ENCODE data around the gene FRMD8. TPM values are rescaled to one million over a fixed set of nuclear protein-coding genes. Genes with fewer than 3 reads are reported as not detected.

The FRMD8 gene
- total RNA-seq, 1 experiment from 2014 or later, result 22.7 TPM

DNA sequence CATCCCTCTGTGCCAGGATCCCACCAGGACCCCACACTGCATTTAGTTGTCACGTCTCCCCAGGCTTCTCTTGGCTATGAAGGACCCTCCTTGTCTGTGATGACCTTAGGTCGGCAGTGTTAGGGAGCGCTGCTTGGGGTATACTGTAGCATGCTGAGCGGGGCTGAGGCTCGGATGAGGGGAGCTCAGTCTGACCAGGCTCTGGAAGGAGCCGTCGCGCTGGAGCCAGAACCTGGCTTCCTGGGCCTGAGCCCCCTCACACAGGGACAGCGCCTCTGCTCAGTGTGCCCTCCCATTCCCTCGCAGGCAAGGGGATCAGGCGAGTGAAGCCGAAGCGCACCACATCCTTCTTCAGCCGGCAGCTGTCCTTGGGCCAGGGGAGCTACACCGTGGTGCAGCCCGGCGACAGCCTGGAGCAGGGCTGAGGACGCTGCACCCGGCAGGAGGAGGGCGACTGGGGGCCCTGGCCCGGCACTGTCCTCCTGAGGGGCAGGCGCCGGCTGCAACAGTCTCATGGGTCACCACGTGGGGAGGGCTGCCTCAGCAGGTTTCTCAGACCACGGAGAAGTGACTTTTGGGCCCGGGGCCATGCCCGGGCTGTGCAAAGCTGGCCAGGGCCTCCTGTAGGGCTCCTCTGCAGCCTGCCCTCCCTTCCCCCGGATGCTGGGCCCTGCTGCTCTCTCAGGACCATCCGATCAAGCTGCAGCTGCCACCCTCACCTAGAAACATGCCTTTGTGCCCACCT, 24.7 kb downstream of the FRMD8 start:
- Histone ChIP-seq H3K79me2 (ENCODE audit: insufficient read depth, low read length) (no peaks in the 10 kb centered on the region), H2BK5ac (ENCODE audit: insufficient read length, low read length) (no peak overlapping the region), H3K9ac (ENCODE audit: extremely low read depth, insufficient read length, low read length) (no peak overlapping the region), H3K56ac (ENCODE audit: insufficient read length, low read depth, low read length) (no peak overlapping the region), H3K9me3 (ENCODE audit: control insufficient read depth, low read depth, low read length) (no peaks in the 10 kb centered on the region), H3K23me2 (ENCODE audit: insufficient read length, low read depth, low read length, poor library complexity, severe bottlenecking) (no peaks in the 10 kb centered on the region), H2BK15ac (ENCODE audit: low read depth, low read length) (no peak overlapping the region), H3K18ac (ENCODE audit: insufficient read length, low read depth, low read length) (no peak overlapping the region), H2AFZ (ENCODE audit: low read length) (no peak overlapping the region), H4K8ac (replicated peaks; ENCODE audit: insufficient read length, low read depth, low read length) (no peak overlapping the region), H3K4me1 (ENCODE audit: insufficient read depth, low read length) (no peaks in the 10 kb centered on the region), H3K79me1 (ENCODE audit: insufficient read depth, low read depth, low read length, poor library complexity, severe bottlenecking) (no peaks in the 10 kb centered on the region), H2BK20ac (ENCODE audit: low read depth, low read length, poor library complexity, severe bottlenecking) (no peak overlapping the region), H3K4me2 (ENCODE audit: insufficient read depth, insufficient read length, low read length) (no peak overlapping the region), H4K20me1 (ENCODE audit: control insufficient read depth, insufficient read depth, insufficient read length) (no peaks in the 10 kb centered on the region), H4K5ac (ENCODE audit: insufficient read length, low read depth, low read length) (no peak overlapping the region), H3K23ac (ENCODE audit: insufficient read length, low read depth, low read length) (no peak overlapping the region), H4K91ac (ENCODE audit: insufficient read length, low read depth, low read length) (no peak overlapping the region), H3K14ac (ENCODE audit: insufficient read depth, low read length) (no peak overlapping the region), H2AK5ac (ENCODE audit: insufficient read length, low read length) (no peak overlapping the region), H3K4ac (ENCODE audit: low read depth, low read length) (no peak overlapping the region), H3T11ph (ENCODE audit: low read length) (no peak overlapping the region), H3K27ac (ENCODE audit: insufficient read length, low read depth, low read length) (no peak overlapping the region), H3K27me3 (ENCODE audit: insufficient read depth, low read length) (no peaks in the 10 kb centered on the region), H2BK12ac (ENCODE audit: insufficient read length, low read depth, low read length) (no peak overlapping the region), H2BK120ac (ENCODE audit: low read depth, low read length, poor library complexity, severe bottlenecking) (no peak overlapping the region)
- Mint-ChIP-seq H3K4me1 (peaks cover 6 to 7% of the 10 kb centered on the region in 2 experiments), H3K36me3 (ENCODE audit: insufficient read depth in 1 of 3, low read depth in 3 of 3) (peaks cover 3 to 30% (median 4%) of the 10 kb centered on the region in 3 experiments; a peak in 5 of 7 replicates), H3K27me3 (ENCODE audit: low read depth) (peaks cover 4% of the 10 kb centered on the region), H3K4me3 (no peak overlapping the region), H3K27ac (no peak overlapping the region; a peak in 1 of 7 replicates), H3K9me3 (no peaks in the 10 kb centered on the region)
- TF ChIP-seq, protein P1, sequence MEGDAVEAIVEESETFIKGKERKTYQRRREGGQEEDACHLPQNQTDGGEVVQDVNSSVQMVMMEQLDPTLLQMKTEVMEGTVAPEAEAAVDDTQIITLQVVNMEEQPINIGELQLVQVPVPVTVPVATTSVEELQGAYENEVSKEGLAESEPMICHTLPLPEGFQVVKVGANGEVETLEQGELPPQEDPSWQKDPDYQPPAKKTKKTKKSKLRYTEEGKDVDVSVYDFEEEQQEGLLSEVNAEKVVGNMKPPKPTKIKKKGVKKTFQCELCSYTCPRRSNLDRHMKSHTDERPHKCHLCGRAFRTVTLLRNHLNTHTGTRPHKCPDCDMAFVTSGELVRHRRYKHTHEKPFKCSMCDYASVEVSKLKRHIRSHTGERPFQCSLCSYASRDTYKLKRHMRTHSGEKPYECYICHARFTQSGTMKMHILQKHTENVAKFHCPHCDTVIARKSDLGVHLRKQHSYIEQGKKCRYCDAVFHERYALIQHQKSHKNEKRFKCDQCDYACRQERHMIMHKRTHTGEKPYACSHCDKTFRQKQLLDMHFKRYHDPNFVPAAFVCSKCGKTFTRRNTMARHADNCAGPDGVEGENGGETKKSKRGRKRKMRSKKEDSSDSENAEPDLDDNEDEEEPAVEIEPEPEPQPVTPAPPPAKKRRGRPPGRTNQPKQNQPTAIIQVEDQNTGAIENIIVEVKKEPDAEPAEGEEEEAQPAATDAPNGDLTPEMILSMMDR (conservative IDR thresholded peaks at IDR 0.05), result no peak
- whole genome bisulfite sequencing (ENCODE audit: extremely low coverage, insufficient read length, low lambda C conversion rate), result no CpG with 5 or more reads among the region's 29 CpGs
- no peak for DNase-seq

Measured in H9 (cell line).